Measurements from ENCODE around the gene ITGB6. TPM values are rescaled to one million over a fixed set of nuclear protein-coding genes. Genes with fewer than 3 reads are reported as not detected.

ITGB6 gene
- polyA plus RNA-seq, 2 of the 4 experiments (the other 2 are of a cell fraction), result 4.2 to 5.0 TPM

GRCh38 chr2:160075171-160075570 lies 124.9 kb downstream of the ITGB6 start:
- WGBS (ENCODE audit: missing lambda C conversion rate), result 40% methylated on average over 5 of the region's 5 CpGs
- peak in 1 of 2 experiments; percentile 13 for DNase-seq (ENCODE audit: low read depth in 1 of 2, low spot score in 1 of 2)
- Histone ChIP-seq H3K27ac (no peak overlapping the region), H3K4me1 (peaks cover 14% of the 10 kb centered on the region; the same call in 2 of the 3 replicates), H3K4me2 (no peak overlapping the region), H3K9me3 (no peaks in the 10 kb centered on the region), H3K4me3 (no peak overlapping the region)
- ChIA-PET POLR2A (no interaction called here), CTCF (interaction anchor here (1.3 to 4.0 kb wide), 3 partner anchors 11 to 988 kb away, joined by 4 to 28 read pairs (median 13); no protein-coding TSS in a partner anchor)
- FAIRE-seq, result no peak
- TF ChIP-seq USF2 (IDR thresholded peaks at IDR 0.05), result no peak
- no peak for TF ChIP-seq MAX (IDR thresholded peaks at IDR 0.05)
- TF ChIP-seq NFE2L2 (conservative IDR thresholded peaks at IDR 0.05; ENCODE audit: low read length), result no peak
- peak in 1 of 2 experiments; percentile 12; a peak in 1 of 6 replicates for ATAC-seq

- no peak overlapping the region for H3K4me3 ChIP-seq
- peaks cover 5% of the 10 kb centered on the region for H3K9me3 ChIP-seq
- FAIRE-seq (no peak), DNase-seq (ENCODE audit: low read depth in 1 of 2, low spot score in 1 of 2) (no peak), ATAC-seq (no peak)
- WGBS (ENCODE audit: missing lambda C conversion rate), result 47% methylated on average over 2 of the region's 2 CpGs
- H3K27ac ChIP-seq, result no peak overlapping the region
- H3K4me2 ChIP-seq, result no peak overlapping the region
- CTCF ChIA-PET, result interaction anchor here (0.6 to 2.4 kb wide), 5 partner anchors 12 to 921 kb away, joined by 3 to 11 read pairs (median 3); no protein-coding TSS in a partner anchor
- POLR2A ChIA-PET, result no interaction called here
- no peak for TF ChIP-seq ATOH8 (CRISPR knock-in tag; IDR thresholded peaks at IDR 0.05; ENCODE audit: low read depth)
- no peak for TF ChIP-seq FOXS1 (CRISPR knock-in tag; IDR thresholded peaks at IDR 0.05)
- H3K4me1 ChIP-seq, result peaks cover 14% of the 10 kb centered on the region; the same call in 2 of the 3 replicates
These were observed 126.7 kb downstream of the ITGB6 start for GRCh38 chr2:160073284-160073888.

GRCh38 chr2:160068906-160069305 lies 131.2 kb downstream of the ITGB6 start:
- Histone ChIP-seq H3K4me2 (no peak overlapping the region), H3K27ac (no peak overlapping the region), H3K4me3 (no peak overlapping the region), H3K4me1 (no peaks in the 10 kb centered on the region), H3K9me3 (peaks cover 6% of the 10 kb centered on the region)
- DNase-seq (ENCODE audit: low read depth in 1 of 2, low spot score in 1 of 2) (no peak), ATAC-seq (no peak), FAIRE-seq (peak; percentile 32)
- ChIA-PET POLR2A (no interaction called here), CTCF (interaction anchor here (1.4 kb wide), 1 partner anchor 13 kb away, joined by 4 read pairs; no protein-coding TSS in a partner anchor)
- 54% methylated on average over 2 of the region's 2 CpGs for WGBS (ENCODE audit: missing lambda C conversion rate)
- TF ChIP-seq ZFP36 (IDR thresholded peaks at IDR 0.05; ENCODE audit: borderline replicate concordance, partially characterized antibody) (peak; percentile 78), MAZ (IDR thresholded peaks at IDR 0.05; ENCODE audit: borderline replicate concordance, low read depth, low read length) (no peak), HMGXB4 (CRISPR knock-in tag; IDR thresholded peaks at IDR 0.05; ENCODE audit: borderline replicate concordance) (no peak), EP300 (IDR thresholded peaks at IDR 0.05) (no peak)

GRCh38 chr2:160064916-160065315 lies 135.2 kb downstream of the ITGB6 start:
- Histone ChIP-seq H3K4me1 (peaks cover 9% of the 10 kb centered on the region; the same call in 2 of the 3 replicates), H3K4me3 (no peak overlapping the region), H3K4me2 (no peak overlapping the region), H3K9me3 (peaks cover 6% of the 10 kb centered on the region), H3K27ac (no peak overlapping the region)
- ATAC-seq (no peak), FAIRE-seq (no peak), DNase-seq (ENCODE audit: low read depth in 1 of 2, low spot score in 1 of 2) (no peak)
- ChIA-PET POLR2A (no interaction called here), CTCF (interaction anchor here (1.0 to 1.2 kb wide), 2 partner anchors 17 to 24 kb away, joined by 3 to 4 read pairs; no protein-coding TSS in a partner anchor)
- WGBS (ENCODE audit: missing lambda C conversion rate), result 91% methylated on average over 1 of the region's 1 CpG
- TF ChIP-seq ESRRA (IDR thresholded peaks at IDR 0.05; ENCODE audit: borderline replicate concordance, low read length) (no peak), CHD2 (IDR thresholded peaks at IDR 0.05; ENCODE audit: low read length, partially characterized antibody) (no peak), USF2 (IDR thresholded peaks at IDR 0.05) (no peak), MYC (IDR thresholded peaks at IDR 0.05; ENCODE audit: borderline replicate concordance, low read length) (no peak), RFX5 (IDR thresholded peaks at IDR 0.05) (no peak), NFE2L2 (conservative IDR thresholded peaks at IDR 0.05; ENCODE audit: low read length) (no peak), SMC3 (IDR thresholded peaks at IDR 0.05) (no peak), EHMT2 (IDR thresholded peaks at IDR 0.05; ENCODE audit: low read depth) (no peak), FOXS1 (CRISPR knock-in tag; IDR thresholded peaks at IDR 0.05) (no peak), REST (IDR thresholded peaks at IDR 0.05) (no peak), ZFP36 (IDR thresholded peaks at IDR 0.05; ENCODE audit: borderline replicate concordance, partially characterized antibody) (no peak), ZNF302 (CRISPR knock-in tag; IDR thresholded peaks at IDR 0.05) (no peak), CEBPB (IDR thresholded peaks at IDR 0.05) (no peak), MAX (IDR thresholded peaks at IDR 0.05) (no peak), POLR2A (IDR thresholded peaks at IDR 0.05; ENCODE audit: low read length) (no peak)

Data from A549 (cell line).